Liver (tissue), 9 donors: ENCODE data around the gene DSC2. TPM values are rescaled to one million over a fixed set of nuclear protein-coding genes. Genes with fewer than 3 reads are reported as not detected.

Experiments
- DNase-seq: peaks from one replicate; pipeline ENCODE4 v3.0.0-alpha.2; 2017; ENCODE audit warnings: low spot score
- H3K27ac ChIP-seq, 2 donors: one replicate each; pipeline ENCODE4 v1.7.0; 2013; ENCODE audit warnings: inconsistent platforms in 2 of 2, low read length in 2 of 2, control low read depth in 1 of 2, low read depth in 1 of 2, mild to moderate bottlenecking in 1 of 2
- H3K27me3 ChIP-seq, 4 donors: one replicate each; pipeline versions ENCODE4 v1.6.1 to v1.7.0; 2013; ENCODE audit warnings: low read length in 3 of 4, inconsistent platforms in 1 of 4, mild to moderate bottlenecking in 1 of 4, moderate library complexity in 1 of 4; ENCODE audit not compliant: control insufficient read depth in 4 of 4, insufficient read depth in 4 of 4
- H3K36me3 ChIP-seq, 4 donors: one replicate each; pipeline versions ENCODE4 v1.6.1 to v1.7.0; 2013; ENCODE audit warnings: low read length in 3 of 4, mild to moderate bottlenecking in 3 of 4, low read depth in 1 of 4, moderate library complexity in 1 of 4; ENCODE audit not compliant: control insufficient read depth in 4 of 4, insufficient read depth in 3 of 4
- H3K4me1 ChIP-seq, 4 donors: one replicate each; pipeline versions ENCODE4 v1.6.1 to v1.7.0; 2013; ENCODE audit warnings: low read length in 3 of 4, mild to moderate bottlenecking in 3 of 4, moderate library complexity in 1 of 4; ENCODE audit not compliant: control insufficient read depth in 4 of 4, insufficient read depth in 4 of 4
- H3K4me3 ChIP-seq, 3 donors: one replicate each; pipeline versions ENCODE4 v1.6.1 to v1.7.0; 2013; ENCODE audit warnings: low read length in 3 of 3, control low read depth in 1 of 3, low read depth in 1 of 3, mild to moderate bottlenecking in 1 of 3
- H3K9ac ChIP-seq, 2 donors: one replicate each; pipeline ENCODE4 v1.7.0; 2013; ENCODE audit warnings: low read length in 2 of 2, mild to moderate bottlenecking in 2 of 2, moderate library complexity in 2 of 2, control low read depth in 1 of 2, low read depth in 1 of 2
- H3K9me3 ChIP-seq, 4 donors: one replicate each; pipeline versions ENCODE4 v1.6.1 to v1.7.0; 2013; ENCODE audit warnings: low read length in 3 of 4; ENCODE audit not compliant: control insufficient read depth in 4 of 4
- ATF3 ChIP-seq: IDR thresholded peaks from 2 replicates; pipeline ENCODE4 v1.6.1; 2016; ENCODE audit warnings: antibody characterized with exemption
- EGR1 ChIP-seq, 2 donors: IDR thresholded peaks; 2 replicates each; pipeline ENCODE4 v1.6.1; 2016 to 2018; ENCODE audit warnings: antibody characterized with exemption in 2 of 2, low read depth in 2 of 2
- FOXA1 ChIP-seq: IDR thresholded peaks from 2 replicates; pipeline ENCODE4 v1.6.1; 2016; ENCODE audit warnings: antibody characterized with exemption
- FOXA2 ChIP-seq: IDR thresholded peaks from 2 replicates; pipeline ENCODE4 v1.6.1; 2016; ENCODE audit warnings: antibody characterized with exemption
- GABPA ChIP-seq, 2 donors: IDR thresholded peaks in 1 of 2; conservative IDR thresholded peaks in 1 of 2; 2 replicates each; pipeline ENCODE4 v1.6.1; 2016; ENCODE audit warnings: antibody characterized with exemption in 2 of 2, mild to moderate bottlenecking in 1 of 2, moderate library complexity in 1 of 2
- HNF4A ChIP-seq, 2 donors: conservative IDR thresholded peaks; 2 replicates each; pipeline ENCODE4 v1.6.1; 2016; ENCODE audit warnings: antibody characterized with exemption in 2 of 2, mild to moderate bottlenecking in 2 of 2
- HNF4G ChIP-seq: IDR thresholded peaks from 2 replicates; pipeline ENCODE4 v1.6.1; 2016; ENCODE audit warnings: antibody characterized with exemption
- JUND ChIP-seq, 2 donors: IDR thresholded peaks; 2 replicates each; pipeline ENCODE4 v1.6.1; 2016; ENCODE audit warnings: antibody characterized with exemption in 2 of 2
- NR2F2 ChIP-seq: IDR thresholded peaks from 2 replicates; pipeline ENCODE4 v1.6.1; 2016; ENCODE audit warnings: antibody characterized with exemption
- RAD21 ChIP-seq, 2 donors: IDR thresholded peaks; 2 replicates each; pipeline ENCODE4 v1.6.1; 2016; ENCODE audit warnings: antibody characterized with exemption in 2 of 2, mild to moderate bottlenecking in 2 of 2
- SP1 ChIP-seq: IDR thresholded peaks from 2 replicates; pipeline ENCODE4 v1.6.1; 2018; ENCODE audit warnings: antibody characterized with exemption, mild to moderate bottlenecking
- TAF1 ChIP-seq: conservative IDR thresholded peaks from 2 replicates; pipeline ENCODE4 v1.6.1; 2016; ENCODE audit warnings: antibody characterized with exemption, mild to moderate bottlenecking
- YY1 ChIP-seq: IDR thresholded peaks from 2 replicates; pipeline ENCODE4 v1.6.1; 2016; ENCODE audit warnings: antibody characterized with exemption, mild to moderate bottlenecking
- WGBS: extraction: QIAGEN DNeasy Blood & Tissue Kit; methylation state at CpG from one replicate; pipeline ENCODE4 v1.1.7; 2013; 5-methylcytosine and 5-hydroxymethylcytosine counted together
- polyA plus RNA-seq, 2 donors: library from polyadenylated mRNA; stranded (reverse) in 1 of 2; unstranded in 1 of 2; fragments of 200-250 nt in 1 of 2; fragments of >200 nt in 1 of 2; fragmentation: Nextera tagmentation in 1 of 2; extraction: Ambion mirVana in 1 of 2; gene quantifications; one replicate each; pipeline versions ENCODE4 v1.2.1 to v1.2.3, GENCODE V29; 2013 to 2015
- total RNA-seq, 2 donors: library from RNA; depleted of rRNA; stranded (reverse); fragments of >200 nt; gene quantifications; one replicate each; pipeline ENCODE4 v1.2.3, GENCODE V29; 2014
- TF ChIP-seq, protein P1 (sequence below): fragments of 150-350 bp; IDR thresholded peaks from 2 replicates; pipeline ENCODE4 v1.5.1; 2017; ENCODE audit warnings: improper control_type of control experiment, low read depth, low read length; ENCODE audit not compliant: missing input control
- TF ChIP-seq, protein P2 (sequence below): IDR thresholded peaks from 2 replicates; pipeline ENCODE4 v1.6.1; 2016; ENCODE audit warnings: antibody characterized with exemption
- donor health status: healthy.
- donor health status: healthy.
- donor health status: healthy.
- donor health status: healthy.
- donor health status: healthy.

The DSC2 gene
- total and polyA plus RNA-seq, 4 donors: 3.7 to 16.4 (median 7.4) TPM

DNA sequence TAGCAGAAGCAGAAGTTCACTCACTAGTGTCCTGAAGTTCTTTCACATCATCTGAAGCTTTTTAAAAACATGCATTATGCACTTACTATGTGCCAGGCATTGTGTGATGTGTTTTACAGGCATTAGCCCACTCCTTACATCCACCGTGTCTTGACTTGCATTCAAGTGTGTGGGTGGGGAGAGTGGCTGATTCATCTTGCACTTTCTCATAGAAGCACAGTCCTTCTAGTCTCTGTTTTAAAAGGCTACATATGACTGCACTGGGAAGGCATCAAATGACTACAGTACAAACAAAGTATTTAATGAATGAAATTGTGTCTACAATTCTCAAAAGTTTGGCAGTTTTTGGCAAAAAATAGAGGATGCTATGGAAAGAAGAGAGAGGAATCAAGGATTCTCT is 38.1 kb downstream of the DSC2 start:
- no peak overlapping the region for H3K27ac ChIP-seq
- DNase-seq: no peak
- H3K9me3 ChIP-seq: no peaks in the 10 kb centered on the region
- no peaks in the 10 kb centered on the region for H3K27me3 ChIP-seq
- no peak overlapping the region for H3K4me3 ChIP-seq
- TF ChIP-seq RAD21 (IDR thresholded peaks at IDR 0.05) (no peak), ATF3 (no peak), YY1 (no peak), HNF4G (no peak), EGR1 (IDR thresholded peaks at IDR 0.05; ENCODE audit: low read depth in 2 of 2) (no peak), SP1 (no peak), HNF4A (conservative IDR thresholded peaks at IDR 0.05) (no peak), FOXA1 (no peak), FOXA2 (no peak)
- TF ChIP-seq, protein P1, sequence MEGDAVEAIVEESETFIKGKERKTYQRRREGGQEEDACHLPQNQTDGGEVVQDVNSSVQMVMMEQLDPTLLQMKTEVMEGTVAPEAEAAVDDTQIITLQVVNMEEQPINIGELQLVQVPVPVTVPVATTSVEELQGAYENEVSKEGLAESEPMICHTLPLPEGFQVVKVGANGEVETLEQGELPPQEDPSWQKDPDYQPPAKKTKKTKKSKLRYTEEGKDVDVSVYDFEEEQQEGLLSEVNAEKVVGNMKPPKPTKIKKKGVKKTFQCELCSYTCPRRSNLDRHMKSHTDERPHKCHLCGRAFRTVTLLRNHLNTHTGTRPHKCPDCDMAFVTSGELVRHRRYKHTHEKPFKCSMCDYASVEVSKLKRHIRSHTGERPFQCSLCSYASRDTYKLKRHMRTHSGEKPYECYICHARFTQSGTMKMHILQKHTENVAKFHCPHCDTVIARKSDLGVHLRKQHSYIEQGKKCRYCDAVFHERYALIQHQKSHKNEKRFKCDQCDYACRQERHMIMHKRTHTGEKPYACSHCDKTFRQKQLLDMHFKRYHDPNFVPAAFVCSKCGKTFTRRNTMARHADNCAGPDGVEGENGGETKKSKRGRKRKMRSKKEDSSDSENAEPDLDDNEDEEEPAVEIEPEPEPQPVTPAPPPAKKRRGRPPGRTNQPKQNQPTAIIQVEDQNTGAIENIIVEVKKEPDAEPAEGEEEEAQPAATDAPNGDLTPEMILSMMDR: no peak
- TF ChIP-seq, protein P2, sequence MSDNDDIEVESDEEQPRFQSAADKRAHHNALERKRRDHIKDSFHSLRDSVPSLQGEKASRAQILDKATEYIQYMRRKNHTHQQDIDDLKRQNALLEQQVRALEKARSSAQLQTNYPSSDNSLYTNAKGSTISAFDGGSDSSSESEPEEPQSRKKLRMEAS: no peak
- peaks cover 0 to 11% (median 6%) of the 10 kb centered on the region in 4 donors for H3K36me3 ChIP-seq
- no peak overlapping the region for H3K9ac ChIP-seq
- 90% methylated on average over 1 of the region's 1 CpG for WGBS
- H3K4me1 ChIP-seq: no peaks in the 10 kb centered on the region

DNA sequence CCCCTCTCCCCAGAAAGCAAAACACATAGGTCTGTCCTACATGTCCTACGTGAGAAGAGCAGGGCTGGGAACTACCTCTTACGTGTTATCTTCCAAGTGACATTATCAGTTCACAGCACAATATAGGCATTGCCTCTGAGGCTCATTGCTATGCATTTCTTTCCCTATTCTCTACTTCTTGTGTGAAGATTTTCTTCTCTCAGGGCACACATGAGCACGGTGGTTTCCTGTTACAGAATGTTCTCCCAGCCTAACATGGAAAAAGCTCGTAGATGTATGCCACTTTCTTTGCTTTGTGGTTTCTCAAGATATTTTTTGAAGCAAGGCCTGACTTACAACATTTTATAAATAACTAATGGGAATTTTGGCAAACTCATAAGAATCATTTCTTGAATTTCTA is 40.3 kb downstream of the DSC2 start:
- TF ChIP-seq NR2F2: no peak
- no peak for TF ChIP-seq JUND (IDR thresholded peaks at IDR 0.05)
- no peak for TF ChIP-seq ATF3
- TF ChIP-seq EGR1 (IDR thresholded peaks at IDR 0.05; ENCODE audit: low read depth in 2 of 2): no peak
- TF ChIP-seq TAF1: no peak
- TF ChIP-seq, protein P1: no peak
- no peak for TF ChIP-seq GABPA (IDR thresholded peaks at IDR 0.05 in 1 of 2, conservative IDR thresholded peaks at IDR 0.05 in 1 of 2)
- no peaks in the 10 kb centered on the region for H3K4me1 ChIP-seq
- no peaks in the 10 kb centered on the region for H3K36me3 ChIP-seq
- DNase-seq: no peak
- no peaks in the 10 kb centered on the region for H3K27me3 ChIP-seq
- no peak overlapping the region for H3K4me3 ChIP-seq
- 54% methylated on average over 4 of the region's 4 CpGs for WGBS
- H3K27ac ChIP-seq: no peak overlapping the region
- H3K9ac ChIP-seq: no peak overlapping the region
- H3K9me3 ChIP-seq: no peaks in the 10 kb centered on the region
